Measurements from ENCODE around the gene MSTO1.
"Not testable (repeated sequence)": the region's sequence is repeated elsewhere in the genome, so short reads cannot be mapped to it uniquely, and the experiment has no call there.

Gene MSTO1

GRCh38 chr1:155609515-155610256, at the start of gene MSTO1:
Gene MSTO1, plus strand, starts transcription at chr1:155610218. Its CDS starts 31 bp downstream, at chr1:155610249.
- peak; percentile 99 to 100 for DNase-seq

- peak; percentile 59 to 65 for DNase-seq
Observed at GRCh38 chr1:155561779-155562580, 48.0 kb upstream of the MSTO1 start.

GRCh38 chr1:155562581-155563376, 47.2 kb upstream of the MSTO1 start, which contains the start of gene ASH1L:
Gene ASH1L, minus strand, starts transcription at chr1:155562803. Its CDS starts 41,284 bp downstream, at chr1:155521519.
- DNase-seq, result peak; percentile 93 to 94

- not testable (repeated sequence) for DNase-seq
Observed at GRCh38 chr1:155563377-155564022, 46.5 kb upstream of the MSTO1 start.

- no peak for DNase-seq
Observed at GRCh38 chr1:155569988-155570592, 39.9 kb upstream of the MSTO1 start.

- DNase-seq, result no peak
Observed at GRCh38 chr1:155570593-155570990, 39.4 kb upstream of the MSTO1 start.

GRCh38 chr1:155574077-155574476, 35.9 kb upstream of the MSTO1 start:
- DNase-seq, result no peak

- not testable (repeated sequence) for DNase-seq
Observed at GRCh38 chr1:155575608-155576007, 34.4 kb upstream of the MSTO1 start.

GRCh38 chr1:155583846-155584245, 26.2 kb upstream of the MSTO1 start:
- DNase-seq, result not testable (repeated sequence)

- DNase-seq, result not testable (repeated sequence)
Observed at GRCh38 chr1:155589282-155589681, 20.7 kb upstream of the MSTO1 start.

- DNase-seq, result not testable (repeated sequence)
Observed at GRCh38 chr1:155590516-155591247, 19.3 kb upstream of the MSTO1 start.

GRCh38 chr1:155591770-155592169, 18.2 kb upstream of the MSTO1 start:
- no peak for DNase-seq

- not testable (repeated sequence) for DNase-seq
Observed at GRCh38 chr1:155595877-155596474, 14.0 kb upstream of the MSTO1 start.

- no peak for DNase-seq
Observed at GRCh38 chr1:155596864-155597263, 13.2 kb upstream of the MSTO1 start.

GRCh38 chr1:155598842-155599331, 11.1 kb upstream of the MSTO1 start:
- DNase-seq, result no peak

GRCh38 chr1:155599828-155600572, 10.0 kb upstream of the MSTO1 start:
- DNase-seq, result not testable (repeated sequence)

- DNase-seq, result no peak
Observed at GRCh38 chr1:155607708-155608107, 2.3 kb upstream of the MSTO1 start.

- no peak for DNase-seq
Observed at GRCh38 chr1:155608888-155609225, 1.2 kb upstream of the MSTO1 start.

- DNase-seq, result not testable (repeated sequence)
Observed at GRCh38 chr1:155610257-155610647, 234 bp downstream of the MSTO1 start.

GRCh38 chr1:155613226-155613625, 3.2 kb downstream of the MSTO1 start:
- DNase-seq, result not testable (repeated sequence)

All from activated CD4-positive, alpha-beta T cell treated with anti-CD3 and anti-CD28 coated beads, Interleukin-2, amount 50 U/mL, for 48 hours (primary cell).